ENCODE data around the gene CNDP2. TPM values are rescaled to one million over a fixed set of nuclear protein-coding genes. Genes with fewer than 3 reads are reported as not detected.
"Not testable (repeated sequence)": the region's sequence is repeated elsewhere in the genome, so short reads cannot be mapped to it uniquely, and the experiment has no call there.

The CNDP2 gene
- total and polyA plus RNA-seq, 5 experiments from 2014 or later = 97.0 to 169 (median 139) TPM

DNA sequence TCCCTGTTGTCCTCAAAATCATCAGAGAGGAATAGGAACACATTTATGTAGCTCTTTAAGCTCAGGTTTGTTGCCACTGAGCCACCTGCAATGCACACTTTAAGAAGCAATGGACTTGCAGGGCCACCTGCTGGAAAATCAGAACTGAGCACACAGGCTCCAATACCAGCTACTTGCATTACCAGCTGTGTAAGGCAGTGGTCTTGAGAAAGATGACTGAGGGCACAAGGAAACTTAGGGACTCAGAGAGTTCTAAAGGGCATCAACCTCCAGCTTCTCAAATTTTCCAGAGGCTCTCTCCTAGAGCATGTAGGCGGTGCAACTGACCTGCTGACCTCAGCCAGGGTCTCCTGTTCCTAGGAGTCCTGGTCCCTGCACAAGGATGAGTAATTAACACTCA is 2.5 kb upstream of the CNDP2 start:
- POLR2A ChIA-PET = interaction anchor here (0.7 to 3.3 kb wide), 4 partner anchors 116 to 143 kb away, joined by 3 to 31 read pairs (median 16); no protein-coding TSS in a partner anchor
- peak; percentile 58 to 72 for ATAC-seq
- no peaks in the 10 kb centered on the region for H3K27me3 Mint-ChIP-seq
- peak overlapping the region in 9 of 10 donors; percentile 16 to 97 (median 78) for H3K27ac Mint-ChIP-seq
- peaks cover 0 to 1% (median 0%) of the 10 kb centered on the region in 9 donors for H3K9me3 Mint-ChIP-seq
- peaks cover 0 to 4% (median 0%) of the 10 kb centered on the region in 3 donors for H3K36me3 Mint-ChIP-seq
- H3K4me3 Mint-ChIP-seq = peak overlapping the region in 2 of 10 donors; percentile 4 to 29
- H3K4me1 Mint-ChIP-seq = peaks cover 16 to 35% (median 31%) of the 10 kb centered on the region in 4 donors
- peak in 9 of 10 donors; percentile 54 to 87 (median 77) for DNase-seq

DNA sequence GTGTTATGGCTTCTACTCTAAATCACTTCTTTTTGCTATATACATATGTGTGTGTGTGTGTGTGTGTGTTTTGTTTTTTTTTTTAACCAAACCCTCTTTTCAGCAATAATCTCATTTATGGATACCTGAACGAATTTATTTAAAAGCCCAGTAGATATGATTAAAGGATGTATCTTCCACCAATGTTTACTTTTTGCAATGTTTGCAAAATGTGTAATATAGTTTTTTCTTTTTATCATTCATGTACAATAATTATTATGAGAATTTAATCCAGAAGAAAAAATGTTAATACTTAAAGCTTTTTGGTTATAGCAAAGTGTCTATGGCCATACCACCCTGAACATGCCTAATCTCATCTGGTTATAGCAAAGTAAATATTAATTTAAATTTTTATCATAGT is 1.6 kb upstream of the CNDP2 start:
- H3K4me3 Mint-ChIP-seq = peak overlapping the region in 7 of 10 donors; percentile 5 to 75 (median 45)
- H3K27me3 Mint-ChIP-seq = no peaks in the 10 kb centered on the region
- H3K4me1 Mint-ChIP-seq = peaks cover 21 to 43% (median 38%) of the 10 kb centered on the region in 4 donors
- H3K27ac Mint-ChIP-seq = peak overlapping the region in 9 of 10 donors; percentile 63 to 97 (median 78)
- POLR2A ChIA-PET = interaction anchor here (1.5 to 3.3 kb wide), 4 partner anchors 116 to 145 kb away, joined by 7 to 31 read pairs (median 29); no protein-coding TSS in a partner anchor
- ATAC-seq (no peak), DNase-seq (peak in 2 of 10 donors; percentile 12 to 21)
- peaks cover 0 to 4% (median 0%) of the 10 kb centered on the region in 3 donors for H3K36me3 Mint-ChIP-seq
- peaks cover 0 to 1% (median 0%) of the 10 kb centered on the region in 9 donors for H3K9me3 Mint-ChIP-seq

DNA sequence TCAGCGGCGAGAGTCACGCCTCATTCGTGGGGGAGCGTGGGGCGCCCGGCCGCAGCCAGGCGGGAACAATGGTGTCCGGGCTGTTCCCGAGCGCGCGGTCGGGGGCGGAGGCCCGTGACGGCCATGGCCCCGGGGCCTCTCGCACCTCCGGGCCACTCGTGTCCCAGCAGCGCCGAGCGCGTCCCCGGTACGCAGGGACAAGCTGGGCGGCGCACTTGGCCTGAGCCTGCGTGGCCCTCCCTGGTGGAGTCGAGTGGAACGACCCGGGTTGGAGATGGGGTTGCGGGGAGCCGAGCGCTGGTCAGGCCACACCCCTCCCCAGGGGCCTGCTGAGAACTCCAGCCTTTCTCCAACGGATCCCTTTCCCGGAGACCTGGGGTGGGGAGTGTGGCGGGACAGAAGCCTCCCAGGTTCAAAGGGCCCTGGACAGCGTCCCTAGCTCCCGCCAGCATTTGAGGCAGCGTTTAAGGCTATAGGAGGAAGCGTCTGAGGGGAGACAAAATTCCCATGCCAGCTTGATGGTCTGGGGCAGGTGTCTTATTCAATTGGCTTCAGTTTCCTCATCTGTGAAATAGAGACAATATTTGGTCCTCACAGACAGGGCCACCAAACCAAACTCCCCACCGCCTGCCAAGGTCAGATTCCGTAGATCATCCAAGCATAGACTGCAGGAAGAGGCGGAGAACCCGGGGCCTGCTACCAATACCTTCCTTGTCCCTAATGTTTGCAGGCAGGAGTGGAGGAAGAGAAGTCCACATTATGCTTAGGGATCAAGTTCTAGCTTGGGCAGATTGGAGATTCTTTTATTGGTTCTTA is 553 bp downstream of the CNDP2 start:
- ATAC-seq (peak; percentile 5 to 26), DNase-seq (peak in 6 of 10 donors; percentile 10 to 39 (median 20))
- Mint-ChIP-seq H3K4me1 (peaks cover 30 to 63% (median 56%) of the 10 kb centered on the region in 4 donors), H3K36me3 (peaks cover 0 to 17% (median 4%) of the 10 kb centered on the region in 3 donors), H3K27me3 (no peaks in the 10 kb centered on the region), H3K27ac (peak overlapping the region; percentile 96 to 99 (median 98)), H3K9me3 (peaks cover 0 to 1% (median 0%) of the 10 kb centered on the region in 9 donors), H3K4me3 (peak overlapping the region; percentile 88 to 98 (median 96))
- POLR2A ChIA-PET = interaction anchor here (0.9 to 3.1 kb wide), 13 partner anchors 8 to 712 kb away, joined by 3 to 30 read pairs (median 5); partner anchors contain the start of genes CYB5A, PTGR3 and ZNF407

DNA sequence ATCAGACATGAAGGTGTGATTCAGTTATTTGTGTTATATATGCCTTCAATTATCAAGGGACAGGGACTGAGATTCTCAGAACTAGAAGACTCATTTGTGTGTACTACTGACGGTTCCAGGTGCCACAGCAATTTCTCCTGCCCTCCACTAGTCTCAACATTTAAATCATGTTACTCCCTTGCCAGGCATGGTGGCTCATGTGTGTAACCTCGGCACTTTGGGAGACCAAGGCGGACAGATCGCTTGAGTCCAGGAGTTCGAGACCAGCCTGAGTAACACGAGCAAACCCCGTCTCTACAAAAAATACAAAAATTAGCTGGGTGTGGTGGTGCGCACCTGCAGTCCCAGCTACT is 1.1 kb downstream of the CNDP2 start:
- ATAC-seq = no peak
- H3K9me3 Mint-ChIP-seq = peaks cover 0 to 1% (median 0%) of the 10 kb centered on the region in 9 donors
- H3K27ac Mint-ChIP-seq = peak overlapping the region; percentile 63 to 99 (median 98)
- POLR2A ChIA-PET = interaction anchor here (1.0 to 3.1 kb wide), 8 partner anchors 8 to 712 kb away, joined by 3 to 30 read pairs (median 4); partner anchors contain the start of genes CYB5A, PTGR3 and ZNF407
- peaks cover 0 to 22% (median 4%) of the 10 kb centered on the region in 3 donors for H3K36me3 Mint-ChIP-seq
- no peak for DNase-seq
- peak overlapping the region; percentile 73 to 98 (median 96) for H3K4me3 Mint-ChIP-seq
- H3K27me3 Mint-ChIP-seq = no peaks in the 10 kb centered on the region
- peaks cover 30 to 67% (median 59%) of the 10 kb centered on the region in 4 donors for H3K4me1 Mint-ChIP-seq

DNA sequence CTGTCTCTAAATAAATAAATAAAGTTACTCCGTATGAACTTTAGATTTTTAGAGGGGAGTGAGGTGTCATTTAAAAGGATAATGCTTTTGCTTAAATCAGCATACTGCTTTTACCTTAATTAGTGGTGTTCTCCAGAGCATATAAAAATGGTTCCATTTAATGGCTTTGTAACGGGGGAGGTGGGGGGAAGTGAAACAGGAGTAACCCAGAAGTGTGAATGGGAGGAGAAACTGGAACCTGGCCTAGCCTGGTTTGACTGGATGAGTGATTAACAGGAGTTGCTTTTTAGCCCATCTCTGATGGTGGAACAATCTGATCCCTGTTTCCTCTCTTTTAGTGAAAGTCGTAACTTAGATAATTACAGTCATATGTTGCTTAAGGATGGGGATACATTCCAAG is 1.6 kb downstream of the CNDP2 start:
- peaks cover 30 to 70% (median 61%) of the 10 kb centered on the region in 4 donors for H3K4me1 Mint-ChIP-seq
- peaks cover 0 to 26% (median 4%) of the 10 kb centered on the region in 3 donors for H3K36me3 Mint-ChIP-seq

DNA sequence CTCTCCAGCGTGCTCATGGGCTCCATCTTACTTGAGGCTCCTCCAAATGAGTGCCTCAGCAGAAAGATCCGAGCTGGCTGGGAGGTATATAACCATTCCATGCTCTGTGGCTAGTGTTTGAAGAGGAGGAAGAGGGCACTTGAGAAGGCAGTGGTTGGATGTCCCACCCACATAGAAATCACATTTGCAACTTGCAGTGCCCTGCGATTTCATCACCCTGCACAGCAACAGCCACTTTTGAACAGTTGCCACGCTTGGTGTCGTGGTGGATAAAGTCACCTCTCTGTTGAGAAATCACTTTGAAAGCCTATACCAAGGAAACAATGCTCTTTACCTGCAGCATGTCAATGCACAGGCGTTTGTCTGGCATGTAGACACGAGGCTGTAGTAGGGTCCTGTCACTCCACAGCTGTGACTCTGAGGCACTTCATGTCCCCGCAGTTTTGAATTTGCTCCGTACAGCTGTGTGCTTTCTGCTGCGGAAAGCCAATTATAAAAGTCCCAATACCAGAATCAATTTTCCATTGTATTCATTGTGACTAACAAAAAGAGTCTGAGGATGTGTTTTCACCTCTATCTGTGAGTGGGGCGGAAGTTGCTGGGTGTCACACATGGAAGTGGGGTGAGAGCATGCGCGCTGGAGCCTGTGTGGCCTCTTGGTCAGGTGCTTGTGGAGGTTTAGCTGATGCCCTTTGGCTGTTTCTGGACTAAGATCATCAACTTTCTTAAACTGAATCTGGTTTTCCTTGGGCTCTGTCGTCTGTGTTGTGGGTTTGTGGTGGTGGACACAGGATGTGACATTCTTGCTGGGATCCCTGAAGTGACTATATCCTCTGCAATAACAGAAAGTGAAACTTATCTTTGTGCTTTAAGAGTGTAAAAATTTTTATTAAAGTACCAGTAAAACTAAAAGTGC is 2.8 kb downstream of the CNDP2 start:
- Mint-ChIP-seq H3K27ac (peak overlapping the region; percentile 94 to 100 (median 98)), H3K4me3 (peak overlapping the region; percentile 87 to 97 (median 94)), H3K9me3 (no peaks in the 10 kb centered on the region), H3K4me1 (peaks cover 30 to 74% (median 60%) of the 10 kb centered on the region in 4 donors), H3K36me3 (peaks cover 0 to 37% (median 4%) of the 10 kb centered on the region in 3 donors), H3K27me3 (no peaks in the 10 kb centered on the region)
- ATAC-seq = peak; percentile 58 to 61
- POLR2A ChIA-PET = interaction anchor here (1.0 to 1.9 kb wide), 5 partner anchors 99 to 710 kb away, joined by 3 to 11 read pairs (median 7); partner anchors contain the start of genes PTGR3 and ZNF407
- peak; percentile 56 to 88 (median 69) for DNase-seq

More for the DNA sequence above, 1.6 kb downstream of the CNDP2 start:
- ATAC-seq (no peak), DNase-seq (no peak)
- Mint-ChIP-seq H3K9me3 (no peaks in the 10 kb centered on the region), H3K27ac (peak overlapping the region; percentile 63 to 99 (median 98)), H3K27me3 (no peaks in the 10 kb centered on the region), H3K4me3 (peak overlapping the region; percentile 73 to 98 (median 96))
- POLR2A ChIA-PET = interaction anchor here (1.4 to 2.1 kb wide), 5 partner anchors 7 to 711 kb away, joined by 4 to 11 read pairs (median 5); partner anchors contain the start of genes PTGR3 and ZNF407

DNA sequence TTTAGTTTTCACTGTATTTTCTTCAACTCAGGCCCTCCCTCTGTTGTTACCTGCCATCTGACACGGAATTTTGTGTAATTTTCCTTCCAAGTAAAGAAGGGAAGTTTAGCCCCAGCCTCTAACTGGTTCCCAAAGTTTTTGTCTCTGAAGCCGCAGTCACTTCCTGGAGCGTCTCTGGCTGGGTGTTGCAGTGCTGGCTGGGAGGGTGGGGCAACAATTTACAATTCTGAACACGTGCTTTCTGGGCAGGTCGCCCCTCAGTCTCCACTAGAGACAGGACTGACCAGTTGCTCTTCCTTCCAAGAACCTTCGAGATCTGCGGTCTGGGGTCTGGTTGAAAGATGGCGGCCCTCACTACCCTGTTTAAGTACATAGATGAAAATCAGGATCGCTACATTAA is 3.5 kb downstream of the CNDP2 start:
- Mint-ChIP-seq H3K9me3 (no peaks in the 10 kb centered on the region), H3K4me1 (peaks cover 30 to 71% (median 59%) of the 10 kb centered on the region in 4 donors), H3K27me3 (no peaks in the 10 kb centered on the region), H3K36me3 (peaks cover 0 to 41% (median 6%) of the 10 kb centered on the region in 3 donors), H3K27ac (peak overlapping the region; percentile 94 to 100 (median 98)), H3K4me3 (peak overlapping the region; percentile 87 to 97 (median 94))
- POLR2A ChIA-PET = interaction anchor here (1.0 to 1.9 kb wide), 4 partner anchors 122 to 709 kb away, joined by 3 to 8 read pairs (median 5); partner anchors contain the start of gene PTGR3
- peak; percentile 16 to 43 for ATAC-seq
- peak in 6 of 10 donors; percentile 11 to 39 (median 23) for DNase-seq

DNA sequence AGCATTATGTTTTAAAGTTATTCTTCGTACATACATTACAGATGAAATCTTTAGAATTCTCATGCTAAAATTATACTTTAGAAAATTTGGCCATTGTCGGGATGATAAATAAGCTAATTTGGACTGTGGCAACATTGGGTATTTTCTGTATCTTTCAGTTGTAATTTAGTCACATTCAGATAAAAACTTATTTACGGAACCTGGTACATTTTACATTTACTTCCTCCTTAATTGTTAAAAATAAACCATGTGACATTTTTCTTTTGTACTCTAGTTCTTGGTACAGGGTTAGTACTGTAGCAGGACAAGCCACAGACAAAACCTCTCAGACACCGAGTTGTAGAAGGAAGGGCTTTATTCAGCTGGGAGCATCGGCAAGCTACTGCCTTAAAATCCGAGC is 4.2 kb downstream of the CNDP2 start:
- peaks cover 0 to 46% (median 10%) of the 10 kb centered on the region in 3 donors for H3K36me3 Mint-ChIP-seq
- no peak for ATAC-seq
- H3K27me3 Mint-ChIP-seq = no peaks in the 10 kb centered on the region
- H3K9me3 Mint-ChIP-seq = no peaks in the 10 kb centered on the region
- peak overlapping the region in 9 of 10 donors; percentile 11 to 96 (median 63) for H3K4me3 Mint-ChIP-seq
- peak overlapping the region in 9 of 10 donors; percentile 51 to 99 (median 94) for H3K27ac Mint-ChIP-seq
- H3K4me1 Mint-ChIP-seq = peaks cover 29 to 71% (median 59%) of the 10 kb centered on the region in 4 donors
- DNase-seq = no peak
- POLR2A ChIA-PET = no interaction called here

DNA sequence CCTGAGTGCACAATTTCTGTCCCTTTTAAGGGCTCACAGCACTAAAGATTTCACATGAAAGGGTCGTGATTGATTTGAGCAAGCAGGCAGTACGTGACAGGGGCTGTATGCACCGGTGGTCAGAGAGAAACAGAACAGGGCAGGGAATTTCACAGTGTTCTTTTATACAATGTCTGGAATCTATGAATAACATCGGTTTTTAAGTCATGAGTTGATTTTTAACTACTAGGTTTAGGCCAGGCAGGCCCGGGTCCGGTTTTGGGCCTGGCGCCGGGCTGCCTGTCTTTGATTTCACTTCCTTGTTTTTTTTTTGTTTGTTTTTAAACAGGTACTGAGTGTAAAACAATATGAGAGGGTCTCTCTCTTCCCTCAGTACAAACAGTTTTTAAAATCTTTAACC is 4.6 kb downstream of the CNDP2 start:
- H3K27me3 Mint-ChIP-seq, H3K9me3 Mint-ChIP-seq, POLR2A ChIA-PET, DNase-seq, ATAC-seq: not testable (repeated sequence)
- H3K27ac Mint-ChIP-seq = peak overlapping the region; percentile 51 to 98 (median 78)
- H3K36me3 Mint-ChIP-seq = peaks cover 0 to 50% (median 12%) of the 10 kb centered on the region in 3 donors
- H3K4me3 Mint-ChIP-seq = peak overlapping the region; percentile 11 to 96 (median 56)
- H3K4me1 Mint-ChIP-seq = peaks cover 27 to 71% (median 58%) of the 10 kb centered on the region in 4 donors

DNA sequence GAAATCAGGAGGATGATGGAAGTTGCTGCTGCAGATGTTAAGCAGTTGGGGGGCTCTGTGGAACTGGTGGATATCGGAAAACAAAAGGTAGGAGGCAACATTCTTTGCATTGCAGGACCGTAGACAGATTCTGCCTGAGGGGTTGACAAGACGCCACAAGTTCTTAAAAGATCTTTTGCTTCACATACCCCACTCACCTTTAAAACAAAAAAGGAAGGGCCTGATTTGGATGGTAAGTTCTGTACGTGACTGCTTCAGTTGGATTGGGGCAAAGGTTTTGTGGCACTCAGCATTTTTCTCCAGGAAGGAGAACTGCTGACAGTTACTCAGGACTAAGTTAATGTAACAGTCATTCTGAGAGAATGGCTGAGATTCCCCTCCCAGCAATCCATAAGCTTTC is 5.2 kb downstream of the CNDP2 start:
- Mint-ChIP-seq H3K27ac (peak overlapping the region in 8 of 10 donors; percentile 47 to 98 (median 66)), H3K27me3 (no peaks in the 10 kb centered on the region), H3K4me3 (peak overlapping the region in 4 of 10 donors; percentile 11 to 94 (median 40)), H3K36me3 (peaks cover 0 to 56% (median 12%) of the 10 kb centered on the region in 3 donors), H3K9me3 (no peaks in the 10 kb centered on the region), H3K4me1 (peaks cover 24 to 69% (median 54%) of the 10 kb centered on the region in 4 donors)
- POLR2A ChIA-PET = no interaction called here
- ATAC-seq (no peak), DNase-seq (no peak)

DNA sequence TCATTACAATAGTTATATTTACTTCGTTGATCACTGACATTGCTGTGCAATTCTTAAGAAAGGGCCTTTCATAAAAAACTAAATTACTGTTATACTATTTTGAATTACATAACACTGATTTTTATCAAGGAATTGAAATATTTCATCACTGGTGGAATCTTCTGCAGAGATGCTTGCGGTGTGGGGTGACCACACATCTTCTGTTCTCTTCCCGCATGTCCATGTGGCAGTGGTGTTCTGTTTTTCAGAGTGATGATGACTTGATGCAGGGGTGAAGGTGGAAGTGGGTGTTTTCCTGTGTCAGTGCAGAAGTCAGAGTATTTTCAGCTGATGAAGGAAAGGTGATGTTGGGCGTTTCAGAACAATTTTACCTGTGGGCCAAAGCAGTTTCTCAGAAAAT is 7.0 kb downstream of the CNDP2 start:
- H3K9me3 Mint-ChIP-seq = no peaks in the 10 kb centered on the region
- ATAC-seq (no peak), DNase-seq (no peak)
- peaks cover 0 to 69% (median 21%) of the 10 kb centered on the region in 3 donors for H3K36me3 Mint-ChIP-seq
- H3K4me3 Mint-ChIP-seq = no peak overlapping the region
- H3K4me1 Mint-ChIP-seq = peaks cover 28 to 62% (median 48%) of the 10 kb centered on the region in 4 donors
- POLR2A ChIA-PET = no interaction called here
- H3K27ac Mint-ChIP-seq = peak overlapping the region in 5 of 10 donors; percentile 2 to 60 (median 25)
- no peaks in the 10 kb centered on the region for H3K27me3 Mint-ChIP-seq

Measured in naive thymus-derived CD8-positive, alpha-beta T cell (primary cell).